A673 (cell line): ENCODE results near the gene TRIM72. TPM values are rescaled to one million over a fixed set of nuclear protein-coding genes. Genes with fewer than 3 reads are reported as not detected.

Experiments used
- BruUV-seq: library from RNA; stranded (reverse); fragments of 400-500 nt; replicated peaks from 2 replicates; lab custom pipeline; 2021; lab: Mats Ljungman, UMichigan
- CTCF ChIA-PET: fragments of 300-600 bp; sonication (Branson Sonifier 250); formaldehyde crosslinking; loops from one replicate; lab custom pipeline; 2022; ENCODE audit warnings: antibody characterized with exemption; lab: Charles Lee
- POLR2A ChIA-PET: fragments of 300-600 bp; sonication (Branson Sonifier 250); formaldehyde crosslinking; loops from one replicate; lab custom pipeline; 2022; ENCODE audit warnings: antibody characterized with exemption; ENCODE audit not compliant: low non-redundant PET; lab: Charles Lee
- DNase-seq: peaks from one replicate; pipeline ENCODE4 v3.0.0-alpha.2; 2015; ENCODE audit warnings: low spot score
- H3K27ac ChIP-seq: fragments of 200-600 bp; sonication (generic); 2 replicates; pipeline ENCODE4 v1.5.1; 2016; ENCODE audit warnings: mixed run types, low read depth, mild to moderate bottlenecking, mixed read lengths, antibody characterized with exemption, low read length; ENCODE audit not compliant: poor library complexity, severe bottlenecking
- H3K27me3 ChIP-seq: fragments of 200-600 bp; sonication (generic); replicated peaks from 2 replicates; pipeline ENCODE4 v1.6.1; 2017; ENCODE audit warnings: mixed run types, low read depth, mild to moderate bottlenecking, mixed read lengths, antibody characterized with exemption, low read length; ENCODE audit not compliant: insufficient read depth, poor library complexity
- H3K36me3 ChIP-seq: fragments of 200-600 bp; sonication (generic); 2 replicates; pipeline ENCODE4 v1.6.1; 2016; ENCODE audit warnings: mixed run types, mild to moderate bottlenecking, mixed read lengths, antibody characterized with exemption, low read length; ENCODE audit not compliant: insufficient read depth, poor library complexity, severe bottlenecking
- H3K4me1 ChIP-seq: fragments of 200-600 bp; sonication (generic); 2 replicates; pipeline ENCODE4 v1.6.1; 2017; ENCODE audit warnings: mixed run types, mild to moderate bottlenecking, mixed read lengths, antibody characterized with exemption, low read length; ENCODE audit not compliant: insufficient read depth, poor library complexity, severe bottlenecking
- H3K4me3 ChIP-seq: fragments of 200-600 bp; sonication (generic); 2 replicates; pipeline ENCODE4 v1.5.1; 2016; ENCODE audit warnings: low read depth, mixed run types, mild to moderate bottlenecking, mixed read lengths, low read length; ENCODE audit not compliant: poor library complexity, severe bottlenecking
- H3K9me3 ChIP-seq: fragments of 200-600 bp; sonication (generic); 2 replicates; pipeline ENCODE4 v1.6.1; 2016; ENCODE audit warnings: mixed run types, low read depth, mild to moderate bottlenecking, mixed read lengths, antibody characterized with exemption, low read length; ENCODE audit not compliant: poor library complexity, severe bottlenecking
- CTCF ChIP-seq: fragments of 300-800, 200-600 bp; sonication (generic); conservative IDR thresholded peaks from 2 replicates; pipeline ENCODE4 v1.5.1; 2017; ENCODE audit warnings: low read depth, mild to moderate bottlenecking, antibody characterized with exemption, low read length, moderate library complexity, mixed read lengths
- EZH2 ChIP-seq: fragments of 200-600 bp; sonication (generic); IDR thresholded peaks from 2 replicates; pipeline ENCODE4 v1.6.1; 2017; ENCODE audit warnings: borderline replicate concordance, low read depth, mild to moderate bottlenecking, mixed read lengths, antibody characterized with exemption, low read length; ENCODE audit not compliant: poor library complexity, severe bottlenecking
- intact Hi-C: fragments of 100-400 bp; cut with micrococcal nuclease; formaldehyde crosslinking; loops from one replicate; pipeline ENCODE4 v1.10.0; 2022; ENCODE audit not compliant: unreplicated experiment
- total RNA-seq: library from RNA; stranded (reverse); gene quantifications from 2 replicates; pipeline ENCODE4 v1.2.3, GENCODE V29; 2021

The TRIM72 gene
- total RNA-seq, 1 experiment from 2014 or later: 0.04 TPM

- intact Hi-C loops: no loop called here
- Histone ChIP-seq H3K36me3 (peaks cover 92% of the 10 kb centered on the region), H3K9me3 (no peaks in the 10 kb centered on the region), H3K27ac (no peak overlapping the region), H3K4me1 (peaks cover 18% of the 10 kb centered on the region), H3K4me3 (no peak overlapping the region), H3K27me3 (no peaks in the 10 kb centered on the region)
- ChIA-PET POLR2A (no interaction called here), CTCF (no interaction called here)
- no TSS peak for BruUV-seq
- no peak for DNase-seq
- TF ChIP-seq CTCF (no peak), EZH2 (no peak)
Measured at GRCh38 chr16:31184888-31185287, 29.0 kb upstream of the TRIM72 start.

- H3K9me3 ChIP-seq: no peaks in the 10 kb centered on the region
- TF ChIP-seq EZH2 (no peak), CTCF (no peak)
- intact Hi-C loops: no loop called here
- peaks cover 18% of the 10 kb centered on the region for H3K4me1 ChIP-seq
- H3K27me3 ChIP-seq: no peaks in the 10 kb centered on the region
- no peak for DNase-seq
- peaks cover 96% of the 10 kb centered on the region for H3K36me3 ChIP-seq
- POLR2A ChIA-PET: no interaction called here
- BruUV-seq: no TSS peak
- CTCF ChIA-PET: no interaction called here
- no peak overlapping the region for H3K4me3 ChIP-seq
- no peak overlapping the region for H3K27ac ChIP-seq
Measured at GRCh38 chr16:31185339-31185738, 28.6 kb upstream of the TRIM72 start.

GRCh38 chr16:31186176-31186575, 27.7 kb upstream of the TRIM72 start:
- H3K4me1 ChIP-seq: peaks cover 18% of the 10 kb centered on the region
- no peak for DNase-seq
- POLR2A ChIA-PET: interaction anchor here (0.6 to 0.7 kb wide), 2 partner anchors 29 to 203 kb away, joined by 3 to 7 read pairs; no protein-coding TSS in a partner anchor
- H3K27me3 ChIP-seq: no peaks in the 10 kb centered on the region
- no peak overlapping the region for H3K27ac ChIP-seq
- no peaks in the 10 kb centered on the region for H3K9me3 ChIP-seq
- intact Hi-C loops: no loop called here
- no peak overlapping the region for H3K4me3 ChIP-seq
- peaks cover 100% of the 10 kb centered on the region for H3K36me3 ChIP-seq
- CTCF ChIA-PET: no interaction called here
- BruUV-seq: no TSS peak
- TF ChIP-seq EZH2 (no peak), CTCF (no peak)
